ENCODE data around the gene PLEKHM1. TPM values are rescaled to one million over a fixed set of nuclear protein-coding genes. Genes with fewer than 3 reads are reported as not detected.

Gene PLEKHM1
- total and polyA plus RNA-seq, 2 of the 13 experiments (the other 11 are each of a cell fraction or from before 2014, with no cell fraction given), result 7.6 to 13.5 TPM

GRCh38 chr17:45394913-45395568 is 95.5 kb downstream of the PLEKHM1 start (continued):
- TF ChIP-seq POGK (CRISPR knock-in tag; conservative IDR thresholded peaks at IDR 0.05), result 0 out of 2 replicates have a peak, but pooled peaks have one; percentile 66
- 0 out of 2 replicates have a peak, but pooled peaks have one; percentile 35 for TF ChIP-seq NR0B2 (CRISPR knock-in tag; IDR thresholded peaks at IDR 0.05)
- 0 out of 2 replicates have a peak, but pooled peaks have one; percentile 29 for TF ChIP-seq SAFB2 (CRISPR knock-in tag; IDR thresholded peaks at IDR 0.05; ENCODE audit: borderline replicate concordance, low read depth)
- peak; percentile 52; the same call in 1 of the 2 replicates for TF ChIP-seq GATAD2A (CRISPR knock-in tag; IDR thresholded peaks at IDR 0.05)
- TF ChIP-seq ZBTB38 (CRISPR knock-in tag; IDR thresholded peaks at IDR 0.05), result peak; percentile 95
- peak; percentile 58; the same call in 1 of the 2 replicates for TF ChIP-seq TSC22D2 (CRISPR knock-in tag; IDR thresholded peaks at IDR 0.05; ENCODE audit: borderline replicate concordance)
- no peak for TF ChIP-seq KDM5A (IDR thresholded peaks at IDR 0.05; ENCODE audit: borderline replicate concordance, low read length)
- TF ChIP-seq AGO2 (optimal IDR thresholded peaks at IDR 0.05; ENCODE audit: low read depth, low read length), result peak; percentile 17
- TF ChIP-seq SOX13 (IDR thresholded peaks at IDR 0.05), result no peak
- TF ChIP-seq SOX13 (CRISPR knock-in tag; conservative IDR thresholded peaks at IDR 0.05 in 1 of 2, IDR thresholded peaks at IDR 0.05 in 1 of 2), result peak in 1 of 2 experiments; percentile 12; a peak in 1 of 4 replicates
- TF ChIP-seq KDM3A (CRISPR knock-in tag; IDR thresholded peaks at IDR 0.05; ENCODE audit: low read depth), result peak; percentile 97
- peak; percentile 48 for TF ChIP-seq JARID2 (CRISPR knock-in tag; IDR thresholded peaks at IDR 0.05; ENCODE audit: insufficient replicate concordance)
- no peak for TF ChIP-seq SP4 (CRISPR knock-in tag; IDR thresholded peaks at IDR 0.05)
- peak; percentile 72; the same call in 1 of the 2 replicates for TF ChIP-seq MIER3 (CRISPR knock-in tag; IDR thresholded peaks at IDR 0.05; ENCODE audit: borderline replicate concordance)
- TF ChIP-seq TEAD3 (CRISPR knock-in tag; optimal IDR thresholded peaks at IDR 0.05; ENCODE audit: borderline replicate concordance), result peak; percentile 68
- peak; percentile 53; the same call in 1 of the 2 replicates for TF ChIP-seq GABPB1 (CRISPR knock-in tag; IDR thresholded peaks at IDR 0.05)
- TF ChIP-seq HMGXB4 (CRISPR knock-in tag; IDR thresholded peaks at IDR 0.05; ENCODE audit: borderline replicate concordance in 1 of 2, low read depth in 1 of 2), result peak; percentile 45 to 85; a peak in 2 of 4 replicates
- 0 out of 2 replicates have a peak, but pooled peaks have one; percentile 20 for TF ChIP-seq AHDC1 (CRISPR knock-in tag; IDR thresholded peaks at IDR 0.05; ENCODE audit: borderline replicate concordance)
- TF ChIP-seq TCF7L2 (IDR thresholded peaks at IDR 0.05; ENCODE audit: low read depth, low read length), result no peak
